ENCODE data around the gene TIAM2. TPM values are rescaled to one million over a fixed set of nuclear protein-coding genes. Genes with fewer than 3 reads are reported as not detected.

Gene TIAM2
- total and polyA plus RNA-seq, 10 of the 15 experiments (the other 5 are each of a cell fraction or from before 2014, with no cell fraction given) = 1.1 to 10.5 (median 2.3) TPM

GRCh38 chr6:155188707-155189496 lies 193.8 kb downstream of the TIAM2 start:
- Histone ChIP-seq H3K79me2 (ENCODE audit: control insufficient read depth, insufficient read depth, low read length) (peaks cover 38% of the 10 kb centered on the region), H3K9me3 (replicated peaks; ENCODE audit: control insufficient read depth, insufficient read depth, low read length) (no peaks in the 10 kb centered on the region; the same call in 2 of the 3 replicates), H3K4me1 (ENCODE audit: control insufficient read depth, insufficient read depth, low read length) (peaks cover 4% of the 10 kb centered on the region; the same call in 1 of the 2 replicates), H3K36me3 (ENCODE audit: control insufficient read depth in 2 of 2, insufficient read depth in 2 of 2, low read length in 1 of 2) (peaks cover 0 to 3% of the 10 kb centered on the region in 2 experiments; a peak in 1 of 4 replicates), H2AFZ (ENCODE audit: control insufficient read depth, low read depth, low read length) (no peak overlapping the region), H3K4me3 (peak overlapping the region; percentile 0; the same call in 1 of the 2 replicates), H3K4me2 (ENCODE audit: control insufficient read depth, insufficient read depth) (peak overlapping the region; percentile 54), H3K9ac (ENCODE audit: control insufficient read depth, insufficient read depth, low read length) (no peak overlapping the region), H4K20me1 (ENCODE audit: control insufficient read depth, insufficient read depth) (no peaks in the 10 kb centered on the region), H3K27ac (ENCODE audit: control insufficient read depth, insufficient read depth) (no peak overlapping the region), H3K27me3 (replicated peaks in 1 of 2; ENCODE audit: control insufficient read depth in 2 of 2, insufficient read depth in 2 of 2, low read length in 1 of 2) (no peaks in the 10 kb centered on the region)
- TF ChIP-seq USF1 (IDR thresholded peaks at IDR 0.05; ENCODE audit: borderline replicate concordance, extremely low read length, insufficient read depth, low read depth, low read length) = no peak
- TF ChIP-seq ATF3 (IDR thresholded peaks at IDR 0.05; ENCODE audit: borderline replicate concordance, extremely low read depth, low read depth, low read length) = no peak
- TF ChIP-seq E2F4 (IDR thresholded peaks at IDR 0.05; ENCODE audit: low read depth, low read length) = no peak
- no peak for TF ChIP-seq GATAD2B (conservative IDR thresholded peaks at IDR 0.05; ENCODE audit: low read depth)
- no peak for TF ChIP-seq SPI1 (IDR thresholded peaks at IDR 0.05; ENCODE audit: borderline replicate concordance, insufficient read depth, low read depth, low read length)
- no peak for TF ChIP-seq REST (IDR thresholded peaks at IDR 0.05; ENCODE audit: low read depth, low read length)
- TF ChIP-seq RFX5 (IDR thresholded peaks at IDR 0.05; ENCODE audit: low read depth, low read length) = no peak
- TF ChIP-seq STAT3 (IDR thresholded peaks at IDR 0.05; ENCODE audit: low read depth, low read length) = no peak
- TF ChIP-seq ETV6 (conservative IDR thresholded peaks at IDR 0.05 in 1 of 2, IDR thresholded peaks at IDR 0.05 in 1 of 2; ENCODE audit: borderline replicate concordance in 1 of 2, low read depth in 1 of 2) = no peak
- no peak for TF ChIP-seq CREM (IDR thresholded peaks at IDR 0.05; ENCODE audit: low read depth)
- no peak for TF ChIP-seq EZH2 (IDR thresholded peaks at IDR 0.05; ENCODE audit: borderline replicate concordance, control insufficient read depth, low read depth, low read length)
- no peak for TF ChIP-seq SUPT20H (IDR thresholded peaks at IDR 0.05; ENCODE audit: borderline replicate concordance, control insufficient read depth, low read depth, low read length)
- DNase-seq (ENCODE audit: low read depth, low spot score) = no peak
- CTCF ChIA-PET = interaction anchor here (0.7 to 2.5 kb wide), 6 partner anchors 7 to 126 kb away, joined by 3 to 7 read pairs (median 4); no protein-coding TSS in a partner anchor
- peak; percentile 11; the same call in 1 of the 3 replicates for ATAC-seq
- POLR2A ChIA-PET = interaction anchor here (0.7 to 1.2 kb wide), 4 partner anchors 12 to 36 kb away, joined by 3 to 5 read pairs (median 4); no protein-coding TSS in a partner anchor
- FAIRE-seq = no peak
- BruUV-seq (replicated peaks) = no TSS peak
- in situ Hi-C loops (cut with MboI) (no loop called here), intact Hi-C loops (cut with micrococcal nuclease; ENCODE audit: unreplicated experiment) (no loop called here)
- SMC1A ChIA-PET (ENCODE audit: uncharacterized antibody, unreplicated experiment) = interaction anchor here (0.9 to 5.2 kb wide), 7 partner anchors 10 to 73 kb away, joined by 3 to 19 read pairs (median 4); no protein-coding TSS in a partner anchor
- RAD21 ChIA-PET (ENCODE audit: unreplicated experiment) = interaction anchor here (1.0 to 2.2 kb wide), 3 partner anchors 10 to 59 kb away, joined by 3 to 7 read pairs (median 6); no protein-coding TSS in a partner anchor
- 8% methylated on average over 9 of the region's 9 CpGs for WGBS (ENCODE audit: insufficient coverage, insufficient replicate concordance, low lambda C conversion rate, missing lambda C conversion rate)

Measured in GM12878 (cell line).